K562 (cell line): ENCODE results near the gene TMEM120A. TPM values are rescaled to one million over a fixed set of nuclear protein-coding genes. Genes with fewer than 3 reads are reported as not detected.

Experiments used
- CBX3 ChIP-seq, 2 experiments: IDR thresholded peaks; 1 replicate in 1 of 2; 2 replicates in 1 of 2; pipeline ENCODE4 v1.6.1; 2012; ENCODE audit warnings: inconsistent platforms in 2 of 2, low read length in 2 of 2, borderline replicate concordance in 1 of 2, control low read depth in 1 of 2
- FOXA1 ChIP-seq: fragments of 450-650 bp; IDR thresholded peaks from 2 replicates; pipeline ENCODE4 v1.6.1; 2016; ENCODE audit warnings: mild to moderate bottlenecking, borderline replicate concordance
- FOXM1 ChIP-seq, 2 experiments: fragments of 450-650 bp in 1 of 2; sonication (generic) in 1 of 2; formaldehyde crosslinking in 1 of 2; IDR thresholded peaks; 2 replicates each; pipeline versions ENCODE4 v1.6.1 to v1.9.0; 2017 to 2022; ENCODE audit warnings: low read depth in 2 of 2, mild to moderate bottlenecking in 2 of 2, missing genetic modification reagents in 1 of 2, moderate library complexity in 1 of 2
- HNRNPL ChIP-seq: fragments of 200-400 bp; formaldehyde crosslinking; IDR thresholded peaks from 2 replicates; pipeline ENCODE4 v1.6.1; 2017; ENCODE audit warnings: low read depth, mild to moderate bottlenecking, low read length
- PHF8 ChIP-seq: fragments of 200-600 bp; sonication (generic); IDR thresholded peaks from 2 replicates; pipeline ENCODE4 v1.6.1; 2012; ENCODE audit warnings: mixed run types, mild to moderate bottlenecking, inconsistent platforms, low read length, moderate library complexity, borderline replicate concordance
- POLR2H ChIP-seq: IDR thresholded peaks from 2 replicates; pipeline ENCODE4 v1.6.1; 2016; ENCODE audit warnings: missing genetic modification characterization, low read depth, mild to moderate bottlenecking, control low read depth, missing compliant biosample characterization, moderate library complexity
- POLR3G ChIP-seq: IDR thresholded peaks from 2 replicates; pipeline ENCODE4 v1.6.1; 2011; ENCODE audit not compliant: insufficient read length, insufficient replicate concordance; ENCODE audit errors: extremely low read depth
- PRMT5 ChIP-seq: sonication (generic); formaldehyde crosslinking; IDR thresholded peaks from 2 replicates; pipeline ENCODE4 v1.5.0; 2020; ENCODE audit warnings: missing genetic modification reagents
- SIRT6 ChIP-seq: IDR thresholded peaks from one replicate; pipeline ENCODE4 v1.6.1; 2012; ENCODE audit warnings: low read depth, mild to moderate bottlenecking, control low read depth, inconsistent platforms, low read length, moderate library complexity
- TAF7 ChIP-seq: fragments of 450-650 bp; IDR thresholded peaks from 2 replicates; pipeline ENCODE4 v1.6.1; 2016; ENCODE audit warnings: missing genetic modification characterization, missing compliant biosample characterization
- TSHZ1 ChIP-seq: fragments of 250-450 bp; sonication (Bioruptor Pico); IDR thresholded peaks from 2 replicates; pipeline ENCODE4 v1.4.0; 2020; ENCODE audit warnings: mild to moderate bottlenecking, moderate library complexity
- YBX1 ChIP-seq: fragments of 450-650 bp; IDR thresholded peaks from 2 replicates; pipeline ENCODE4 v1.7.1; 2016; ENCODE audit warnings: mild to moderate bottlenecking
- ZBED1 ChIP-seq: IDR thresholded peaks from 2 replicates; pipeline ENCODE4 v1.6.1; 2014
- ZBTB26 ChIP-seq: fragments of 450-650 bp; formaldehyde crosslinking; IDR thresholded peaks from 2 replicates; pipeline ENCODE4 v1.4.0; 2022; ENCODE audit warnings: missing genetic modification characterization
- ZBTB49 ChIP-seq: sonication (generic); formaldehyde crosslinking; IDR thresholded peaks from 2 replicates; pipeline ENCODE4 v1.8.0; 2022; ENCODE audit warnings: missing genetic modification reagents, mild to moderate bottlenecking, borderline replicate concordance
- ZNF121 ChIP-seq: sonication (generic); formaldehyde crosslinking; conservative IDR thresholded peaks from 2 replicates; pipeline ENCODE4 v1.8.0; 2022; ENCODE audit warnings: missing genetic modification reagents
- ZNF3 ChIP-seq: fragments of 250-450 bp; sonication (Bioruptor Pico); IDR thresholded peaks from 2 replicates; pipeline ENCODE4 v1.5.0; 2021; ENCODE audit warnings: mild to moderate bottlenecking, moderate library complexity
- ZNF347 ChIP-seq: fragments of 450-650 bp; formaldehyde crosslinking; IDR thresholded peaks from 2 replicates; pipeline ENCODE4 v1.4.0; 2020; ENCODE audit warnings: low read depth, mild to moderate bottlenecking, moderate library complexity
- ZNF551 ChIP-seq: fragments of 250-450 bp; sonication (Bioruptor Pico); IDR thresholded peaks from 2 replicates; pipeline ENCODE4 v1.5.0; 2021; ENCODE audit warnings: mild to moderate bottlenecking, moderate library complexity
- ZNF655 ChIP-seq: fragments of 250-450 bp; sonication (Bioruptor Pico); IDR thresholded peaks from 2 replicates; pipeline ENCODE4 v1.5.0; 2021
- polyA plus RNA-seq, 8 experiments: library from polyadenylated mRNA; depleted of rRNA in 4 of 8; stranded (reverse) in 5 of 8; unstranded in 3 of 8; fragments of >200 nt; fragmentation: Nextera tagmentation in 2 of 8; fragmentation: Illumina TruSeq in 1 of 8; extraction: Ambion mirVana in 2 of 8; extraction: Trizol in 1 of 8; gene quantifications; 2 replicates each; pipeline versions ENCODE4 v1.2.1 to v1.2.3, GENCODE V29; 2011 to 2014; ENCODE audit warnings: inconsistent platforms in 1 of 8, missing spikeins in 1 of 8
- total RNA-seq, 7 experiments: library from RNA; depleted of rRNA in 6 of 7; stranded (reverse); fragments of >200 nt in 6 of 7; fragmentation: Illumina TruSeq in 2 of 7; extraction: Trizol in 2 of 7; gene quantifications; 2 replicates each; pipeline versions ENCODE4 v1.2.1 to v1.2.3, GENCODE V29; 2011 to 2021; ENCODE audit warnings: low replicate concordance in 1 of 7

The TMEM120A gene
- total and polyA plus RNA-seq, 9 of the 15 experiments (the other 6 are each of a cell fraction or from before 2014, with no cell fraction given), result 2.3 to 90.2 (median 22.9) TPM

GRCh38 chr7:75937958-75938786 lies 56.2 kb downstream of the TMEM120A start (continued):
- no peak for TF ChIP-seq PHF8
- no peak for TF ChIP-seq TAF7 (tag)
- TF ChIP-seq POLR3G, result no peak
- no peak for TF ChIP-seq POLR2H (tag)
- no peak for TF ChIP-seq FOXA1
- TF ChIP-seq ZNF551 (CRISPR knock-in tag), result no peak
- no peak for TF ChIP-seq YBX1
- no peak for TF ChIP-seq ZBTB26
- no peak for TF ChIP-seq PRMT5
- no peak for TF ChIP-seq HNRNPL
- no peak for TF ChIP-seq TSHZ1
- no peak for TF ChIP-seq ZBED1
- TF ChIP-seq ZNF3 (CRISPR knock-in tag), result no peak
- TF ChIP-seq CBX3 (IDR thresholded peaks at IDR 0.05; ENCODE audit: borderline replicate concordance in 1 of 2, low read length in 2 of 2), result peak in 1 of 2 experiments; percentile 77; a peak in 2 of 3 replicates
- no peak for TF ChIP-seq ZNF655
- no peak for TF ChIP-seq SIRT6
- peak; percentile 64; the same call in 1 of the 2 replicates for TF ChIP-seq ZNF121 (CRISPR knock-in tag)
- TF ChIP-seq FOXM1 (IDR thresholded peaks at IDR 0.05; ENCODE audit: low read depth), result no peak
- TF ChIP-seq FOXM1 (CRISPR knock-in tag; IDR thresholded peaks at IDR 0.05; ENCODE audit: low read depth), result no peak
- no peak for TF ChIP-seq ZBTB49 (CRISPR knock-in tag)
- TF ChIP-seq ZNF347 (CRISPR knock-in tag), result no peak
